Activated gamma-delta T cell treated with anti-CD3 and anti-CD28 coated beads, Interleukin-2, amount 50 U/mL, for 16 hours (primary cell): Measurements from ENCODE around the gene UPK1B.
"Not testable (repeated sequence)": the region's sequence is repeated elsewhere in the genome, so short reads cannot be mapped to it uniquely, and the experiment has no call there.

Experiments
- DNase-seq: peaks from one replicate; pipeline ENCODE4 v3.0.0-alpha.2; 2020; ENCODE audit warnings: low read depth

The UPK1B gene

GRCh38 chr3:119173325-119173724 lies at the start of gene UPK1B:
Gene UPK1B (plus strand): TSS chr3:119173598. CDS start chr3:119186742, 13,144 bp downstream.
- DNase-seq, result no peak

GRCh38 chr3:119125342-119125741 lies 48.1 kb upstream of the UPK1B start:
- no peak for DNase-seq

DNA sequence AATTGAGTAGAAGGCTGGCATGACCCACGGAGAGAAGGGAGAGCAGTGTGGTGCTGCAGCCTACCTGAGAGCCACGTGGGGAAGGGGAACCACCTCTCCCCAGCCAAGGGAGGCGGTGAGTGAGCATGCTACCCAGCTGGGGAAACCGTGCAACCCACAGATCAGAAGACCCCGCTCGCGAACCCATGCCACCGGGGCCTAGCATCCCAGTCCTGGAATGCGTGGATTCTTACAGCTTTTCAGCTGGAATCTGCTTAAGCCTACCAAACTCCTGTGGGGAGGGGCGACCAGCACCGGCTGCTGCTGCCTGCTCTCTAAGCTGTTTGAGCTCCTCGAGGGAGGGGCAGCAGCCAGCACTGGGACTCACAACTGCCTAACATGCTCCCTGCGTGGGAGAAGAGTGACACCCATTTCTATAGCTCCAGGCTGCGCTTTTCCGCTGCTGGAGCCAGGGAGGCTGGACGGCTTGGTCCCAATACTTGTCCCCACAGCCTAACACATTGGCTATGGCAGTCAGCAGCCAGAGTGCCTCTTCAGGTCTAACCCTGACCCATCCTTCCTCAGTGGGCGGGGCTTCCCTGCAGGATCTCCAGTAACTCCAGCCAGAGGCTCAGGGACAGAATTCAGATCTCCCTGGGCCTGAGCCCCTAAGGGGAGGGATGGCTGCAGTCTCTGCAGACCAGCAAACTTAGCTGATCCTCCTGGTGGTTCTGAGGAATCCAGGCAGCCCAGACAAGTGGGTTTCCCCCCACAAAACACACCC lies 47.5 kb upstream of the UPK1B start:
- no peak for DNase-seq

- not testable (repeated sequence) for DNase-seq
Observed at GRCh38 chr3:119130291-119130690, 43.1 kb upstream of the UPK1B start.

DNA sequence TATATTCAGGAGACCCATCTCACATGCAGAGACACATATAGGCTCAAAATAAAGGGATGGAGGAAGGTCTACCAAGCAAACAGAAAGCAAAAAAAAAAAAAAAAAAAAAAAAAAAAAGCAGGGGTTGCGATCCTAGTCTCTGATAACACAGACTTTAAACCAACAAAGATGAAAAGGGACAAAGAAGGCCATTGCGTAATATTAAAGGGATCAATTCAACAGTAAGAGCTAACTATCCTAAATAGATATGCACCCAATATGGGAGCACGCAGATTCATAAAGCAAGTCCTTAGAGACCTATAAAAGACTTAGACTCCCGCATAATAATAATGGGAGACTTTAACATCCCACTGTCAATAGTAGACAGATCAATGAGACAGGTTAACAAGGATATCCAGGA lies 41.1 kb upstream of the UPK1B start:
- DNase-seq, result not testable (repeated sequence)

DNA sequence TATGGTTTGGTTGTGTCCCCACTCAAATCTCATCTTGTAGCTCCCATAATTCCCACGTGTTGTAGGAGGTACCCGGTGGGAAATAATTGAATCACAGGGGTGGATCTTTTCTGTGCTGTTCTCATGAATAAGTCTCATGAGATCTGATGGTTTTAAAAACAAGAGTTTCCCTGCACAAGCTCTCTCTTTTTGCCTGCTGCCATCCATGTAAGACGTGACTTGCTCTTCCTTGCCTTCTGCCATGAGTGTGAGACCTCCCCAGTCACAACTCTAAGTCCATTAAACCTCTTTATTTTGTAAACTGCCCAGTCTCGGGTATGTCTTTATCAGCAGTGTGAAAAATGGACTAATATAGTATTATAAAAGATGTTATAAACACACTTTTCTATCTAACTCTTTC lies 34.0 kb upstream of the UPK1B start:
- not testable (repeated sequence) for DNase-seq

GRCh38 chr3:119140466-119140865 lies 32.9 kb upstream of the UPK1B start:
- DNase-seq, result no peak

DNA sequence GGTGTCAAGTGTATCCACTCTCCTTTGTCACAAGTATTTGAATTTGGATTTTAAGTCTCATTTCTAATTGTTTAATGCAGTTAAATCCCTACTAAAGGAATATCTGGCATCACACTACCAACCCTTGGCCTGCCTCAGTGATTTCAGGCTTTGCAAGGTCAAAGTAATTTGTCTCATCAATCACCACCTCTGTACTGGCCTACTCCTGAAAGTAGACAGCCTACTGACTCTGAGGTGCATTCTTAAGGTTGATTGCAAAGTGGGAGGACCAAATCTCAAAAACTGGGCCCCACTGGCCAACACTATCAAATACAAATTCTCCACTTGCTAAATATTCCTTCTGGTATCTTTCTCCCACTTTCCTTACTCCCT lies 28.3 kb upstream of the UPK1B start:
- no peak for DNase-seq

GRCh38 chr3:119145500-119146167 lies 27.8 kb upstream of the UPK1B start, which contains the start of gene TEX55:
Gene TEX55 (plus strand): TSS chr3:119146165. CDS start chr3:119146190, 25 bp downstream.
- DNase-seq, result no peak

DNA sequence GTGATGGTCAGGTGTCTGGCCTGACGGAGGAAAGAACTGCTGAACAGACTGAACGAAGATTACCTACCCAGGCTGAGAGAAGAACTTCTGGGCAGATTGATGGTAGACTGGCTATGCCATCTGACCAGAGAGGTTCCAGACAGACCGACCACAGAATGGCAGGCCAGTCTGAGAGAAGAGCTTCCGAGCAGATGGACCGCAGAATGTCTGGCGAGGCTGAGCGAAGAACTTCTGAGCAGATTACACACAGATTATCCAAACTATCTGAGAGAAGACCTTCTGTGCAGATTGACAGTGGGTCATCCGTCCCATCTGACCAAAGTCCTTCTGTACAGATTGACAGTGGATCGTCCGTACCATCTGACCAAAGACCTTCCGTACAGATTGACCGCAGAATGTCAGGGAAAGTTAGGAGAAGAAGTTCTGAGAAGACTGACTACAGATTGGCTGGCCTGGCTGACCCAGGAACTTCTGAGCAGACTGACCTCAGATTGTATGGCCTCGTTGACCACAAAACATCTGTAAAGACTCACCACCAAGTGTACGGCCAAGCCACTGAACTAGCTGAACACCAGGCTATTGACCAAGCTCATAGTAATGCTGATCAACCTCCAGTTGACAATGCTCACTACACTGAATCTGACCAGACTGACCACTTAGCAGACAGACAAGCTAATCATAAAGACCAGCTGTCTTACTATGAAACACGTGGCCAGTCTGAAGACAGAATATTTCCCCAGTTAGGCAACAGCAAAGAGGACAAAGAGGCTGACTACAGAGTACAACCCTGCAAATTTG lies 26.6 kb upstream of the UPK1B start:
- DNase-seq, result no peak

GRCh38 chr3:119147494-119147893 lies 25.9 kb upstream of the UPK1B start:
- no peak for DNase-seq

DNA sequence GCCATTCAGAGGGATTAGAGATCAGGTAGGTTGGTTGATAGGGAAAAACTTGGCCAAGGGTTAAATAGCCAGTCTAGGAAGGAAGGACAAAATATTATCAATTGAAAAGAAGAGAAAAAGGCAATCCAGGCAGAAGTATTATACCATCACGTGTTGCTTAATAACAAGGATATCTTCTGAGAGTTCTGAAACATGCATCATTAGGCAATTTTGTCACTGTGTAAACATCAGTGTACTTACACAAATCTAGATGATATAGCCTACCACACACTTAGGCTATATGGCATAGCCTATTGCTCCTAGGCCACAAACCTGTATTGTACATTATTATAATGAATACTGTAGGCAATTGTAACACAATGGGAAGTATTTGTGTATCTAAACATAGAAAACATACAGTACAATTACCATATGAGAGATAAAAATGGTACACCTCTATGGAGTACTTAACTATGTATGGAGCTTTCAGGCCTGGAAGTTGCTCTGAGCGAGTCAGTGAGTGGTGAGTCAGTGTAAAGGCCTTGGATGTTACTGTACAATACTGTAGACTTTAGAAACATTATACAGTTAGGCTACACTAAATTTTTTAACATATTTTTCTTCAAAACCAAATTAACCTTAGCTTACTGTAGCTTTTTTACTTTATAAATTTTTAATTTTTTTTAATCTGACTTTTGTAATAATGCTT lies 24.8 kb upstream of the UPK1B start:
- no peak for DNase-seq

GRCh38 chr3:119149484-119149883 lies 23.9 kb upstream of the UPK1B start:
- no peak for DNase-seq

DNA sequence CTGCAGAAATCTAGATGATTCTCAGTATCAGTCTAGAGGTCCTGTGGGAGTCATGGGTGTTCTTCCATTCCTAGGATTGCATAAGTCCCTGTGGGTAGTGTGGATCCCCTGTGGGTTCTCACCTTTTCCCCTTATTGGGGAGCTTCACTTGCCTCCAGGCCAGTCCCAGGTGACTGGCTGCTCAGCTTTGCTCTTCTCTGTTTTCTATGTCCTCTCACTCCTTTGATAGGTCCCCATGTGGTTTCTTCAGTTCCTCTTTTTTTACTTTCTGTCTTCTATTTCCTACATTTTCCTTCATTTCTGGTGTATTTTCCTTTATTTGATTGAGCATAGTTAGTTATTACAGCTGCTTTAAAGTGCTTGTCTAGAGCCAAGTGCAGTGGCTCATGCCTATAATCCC lies 16.5 kb upstream of the UPK1B start:
- no peak for DNase-seq

DNA sequence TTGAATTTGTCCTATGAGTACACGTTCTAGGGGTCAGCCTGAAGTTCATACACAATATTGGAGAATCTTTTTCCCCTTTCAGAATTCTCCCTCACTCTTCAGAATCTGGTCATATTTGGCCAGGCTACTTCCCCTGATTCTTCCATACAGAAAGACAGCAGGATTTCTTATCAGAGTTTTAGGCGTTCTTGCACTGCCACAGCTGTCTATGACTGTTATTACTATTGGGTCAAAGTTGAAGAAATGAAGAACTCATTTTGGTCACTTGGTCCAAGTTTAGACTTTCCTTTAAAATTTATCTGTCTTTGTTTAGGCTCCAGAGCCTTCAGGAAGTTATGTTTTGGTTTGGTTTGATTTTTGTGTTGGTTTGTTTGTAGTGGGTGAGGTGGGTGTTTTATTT lies 15.4 kb upstream of the UPK1B start:
- DNase-seq, result no peak

DNA sequence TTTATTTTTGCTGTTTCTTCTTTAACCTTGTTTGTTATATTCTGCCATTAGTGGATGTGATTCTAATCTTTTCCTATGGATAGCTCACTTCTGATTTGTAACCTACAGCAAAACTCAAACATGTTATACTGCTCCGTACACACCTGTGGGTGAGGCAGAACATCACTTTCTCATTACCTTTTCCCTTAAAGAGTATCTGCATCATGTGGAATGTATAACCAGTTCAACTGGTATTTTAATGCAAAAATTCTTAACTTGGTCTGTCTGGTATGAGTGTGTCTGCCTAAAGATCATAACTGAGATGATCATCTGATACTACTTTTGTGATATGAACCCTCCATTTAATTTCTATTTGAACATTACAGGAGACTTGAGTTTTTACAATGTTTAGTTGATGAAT lies 13.0 kb upstream of the UPK1B start:
- no peak for DNase-seq

DNA sequence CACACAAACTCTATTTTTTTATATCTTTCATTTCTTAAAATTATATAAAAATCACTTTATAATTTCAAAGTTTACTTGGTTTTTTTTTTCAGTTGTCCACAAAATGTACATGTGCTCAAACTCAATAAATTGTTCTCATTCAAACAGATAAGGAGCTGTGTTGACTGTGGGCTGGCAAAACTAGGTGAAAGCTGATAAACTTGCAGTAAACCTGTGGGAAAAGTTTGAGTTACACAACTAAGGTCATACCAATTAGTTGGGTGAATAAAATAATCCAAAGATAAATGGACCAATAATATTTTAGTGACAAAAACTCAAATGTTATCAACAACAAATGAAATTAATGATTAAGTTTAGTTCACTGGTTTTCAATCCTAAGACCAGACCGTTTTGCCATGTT lies 12.6 kb upstream of the UPK1B start:
- DNase-seq, result no peak

DNA sequence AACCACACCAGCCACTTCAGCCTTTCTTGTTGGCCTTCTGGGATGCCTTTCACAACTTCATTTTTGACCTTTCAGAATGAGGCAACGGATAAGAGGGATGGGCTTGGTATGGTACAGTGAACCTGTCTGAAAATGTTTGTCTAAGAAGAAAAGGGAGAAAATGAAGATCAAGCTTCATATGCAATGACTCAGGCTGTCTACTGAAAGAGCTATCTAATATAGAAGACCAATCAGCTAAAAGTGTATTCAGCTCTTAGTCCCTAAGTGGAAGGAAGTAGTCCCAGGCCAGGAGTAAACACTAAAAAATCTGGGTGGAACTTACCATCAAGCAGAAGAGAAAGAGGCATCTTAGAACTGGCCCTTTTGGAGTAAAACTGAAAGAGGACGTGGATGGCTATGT lies 12.2 kb upstream of the UPK1B start:
- no peak for DNase-seq

GRCh38 chr3:119164745-119165144 lies 8.7 kb upstream of the UPK1B start:
- not testable (repeated sequence) for DNase-seq

- DNase-seq, result no peak
Observed at GRCh38 chr3:119170821-119171220, 2.6 kb upstream of the UPK1B start.

DNA sequence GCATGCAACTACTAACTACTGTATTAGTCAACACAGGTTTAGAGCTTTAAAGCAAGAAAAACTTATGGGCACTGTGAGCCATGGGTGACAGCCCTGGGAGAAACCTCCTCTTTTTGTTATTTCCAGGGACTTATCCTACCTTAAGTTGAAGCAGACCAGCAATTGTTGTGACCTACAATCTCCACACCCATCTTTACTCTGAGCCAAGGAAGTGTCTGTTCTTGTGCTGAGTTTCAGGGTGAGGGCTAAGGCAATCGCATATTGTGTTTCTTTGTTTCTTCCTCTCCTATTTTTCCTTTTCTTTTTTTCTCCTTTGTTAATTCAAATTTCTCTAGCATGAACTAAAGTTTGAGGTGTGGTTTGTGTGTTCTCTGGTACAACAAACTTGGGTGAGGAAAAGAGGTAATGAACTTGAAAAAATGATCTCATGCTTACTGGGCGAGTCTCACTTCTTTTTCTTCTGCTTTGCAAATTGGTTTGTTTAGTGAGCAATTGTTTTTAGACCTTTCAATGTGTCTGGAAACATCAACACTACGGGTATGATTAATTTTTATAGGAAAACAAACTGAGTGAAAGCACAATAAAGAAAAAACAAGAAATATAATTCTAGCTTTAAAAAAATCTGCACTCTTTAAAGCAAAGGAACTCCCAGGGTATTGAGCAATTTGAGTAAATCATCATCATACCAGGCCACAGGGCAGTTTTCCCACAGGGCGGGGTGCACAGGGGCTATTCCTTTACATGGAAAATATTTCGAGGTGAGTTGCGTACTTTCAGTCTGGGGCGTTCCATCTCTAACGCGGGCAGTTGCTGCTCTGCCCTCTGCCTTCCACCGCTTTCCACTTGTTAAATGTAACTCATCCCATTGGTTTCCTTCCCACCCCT lies 2.7 kb downstream of the UPK1B start:
- no peak for DNase-seq
